C4-2B (cell line): Measurements from ENCODE around the gene TCHH.

Source experiments
- CTCF ChIP-seq: fragments of 450-650 bp; conservative IDR thresholded peaks from 2 replicates; pipeline ENCODE4 v1.5.1; 2017; ENCODE audit warnings: mild to moderate bottlenecking
- ZFX ChIP-seq: fragments of 450-650 bp; IDR thresholded peaks from 2 replicates; pipeline ENCODE4 v1.6.1; 2017

- TF ChIP-seq CTCF (no peak), ZFX (no peak)
Measured at GRCh38 chr1:152067929-152068328, 47.3 kb downstream of the TCHH start.
